Measurements from ENCODE around the gene CNDP1.
"Not testable (repeated sequence)": the region's sequence is repeated elsewhere in the genome, so short reads cannot be mapped to it uniquely, and the experiment has no call there.

Gene CNDP1

DNA sequence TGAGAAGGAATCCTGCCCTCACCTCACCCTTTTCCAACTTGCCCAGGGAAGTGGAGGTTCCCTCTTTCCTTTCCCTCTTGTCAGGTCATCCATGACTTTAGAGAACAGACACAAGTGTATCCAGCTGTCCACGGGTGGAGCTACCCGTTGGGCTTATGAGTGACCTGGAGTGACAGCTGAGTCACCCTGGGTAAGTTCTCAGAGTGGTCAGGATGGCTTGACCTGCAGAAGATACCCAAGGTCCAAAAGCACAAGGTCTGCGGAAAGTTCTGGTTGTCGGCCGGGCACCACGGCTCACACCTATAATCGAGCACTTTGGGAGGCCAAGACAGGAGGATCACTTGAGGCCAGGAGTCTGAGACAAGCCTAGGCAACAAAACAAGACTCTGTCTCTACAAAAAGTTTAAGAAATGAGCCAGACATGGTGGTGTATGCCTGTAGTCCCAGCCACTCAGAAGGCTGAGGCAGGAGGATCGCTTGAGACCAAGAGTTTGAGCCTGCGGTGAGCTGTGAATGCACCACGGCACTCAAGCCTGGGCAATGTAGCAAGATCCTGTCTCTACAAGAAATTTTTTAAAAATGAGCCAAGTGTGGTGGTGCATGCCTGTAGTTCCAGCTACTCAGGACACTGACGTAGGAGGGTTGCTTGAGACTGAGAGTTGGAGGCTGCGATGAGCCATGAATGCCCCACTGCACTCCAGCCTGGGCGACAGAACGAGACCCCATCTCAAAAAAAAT is 14.0 kb upstream of the CNDP1 start:
- FAIRE-seq (no peak), DNase-seq (ENCODE audit: low spot score) (no peak)

- DNase-seq (ENCODE audit: low spot score) (no peak), FAIRE-seq (no peak)
These were observed 13.1 kb upstream of the CNDP1 start for GRCh38 chr18:74521068-74521725.

DNA sequence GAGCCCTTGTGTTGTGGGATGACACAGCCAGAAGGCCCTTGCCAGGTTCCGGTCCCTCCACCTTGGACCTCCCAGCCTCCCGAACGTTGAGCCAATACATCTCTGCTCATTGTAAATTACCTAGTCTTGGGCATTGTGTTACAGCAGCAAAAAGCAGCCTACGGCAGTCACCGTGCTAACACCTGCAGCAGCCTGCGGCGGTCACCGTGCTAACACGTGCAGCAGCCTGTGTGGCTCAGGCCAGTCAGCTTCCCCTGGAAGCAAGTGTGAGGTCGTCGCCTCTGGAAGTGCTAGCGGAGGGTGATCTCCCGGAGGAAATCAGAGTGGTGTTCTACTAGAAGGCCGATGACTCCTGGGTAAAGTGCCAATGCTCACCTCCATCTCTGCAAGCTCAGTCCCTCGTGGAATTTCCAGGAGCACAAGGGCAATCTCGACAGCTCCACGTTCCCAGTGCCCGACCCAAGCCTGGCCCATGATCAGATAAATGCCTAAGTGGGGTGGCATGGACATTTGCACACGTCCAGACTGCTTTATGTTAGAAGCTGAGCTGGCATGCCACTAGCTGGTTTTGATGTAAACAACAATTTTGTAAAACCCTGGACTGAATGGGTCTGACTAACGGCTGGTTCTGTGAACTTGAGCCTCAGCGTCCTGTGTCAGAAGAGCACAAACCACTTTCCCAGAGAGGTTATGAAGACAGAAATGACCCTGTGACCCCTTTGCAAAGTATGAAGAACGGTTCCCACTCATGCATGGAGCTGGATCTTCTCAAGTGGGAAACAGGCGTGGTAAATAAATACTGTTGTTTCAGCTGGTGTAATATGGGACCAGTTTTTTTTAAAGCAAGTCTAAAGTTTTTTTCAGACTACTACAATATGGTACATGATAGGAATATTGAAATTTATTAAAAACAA is 11.4 kb upstream of the CNDP1 start:
- no peak for FAIRE-seq
- no peak for DNase-seq (ENCODE audit: low spot score)

- FAIRE-seq, result no peak
- DNase-seq (ENCODE audit: low spot score), result no peak
These were observed 10.2 kb upstream of the CNDP1 start for GRCh38 chr18:74524097-74524496.

DNA sequence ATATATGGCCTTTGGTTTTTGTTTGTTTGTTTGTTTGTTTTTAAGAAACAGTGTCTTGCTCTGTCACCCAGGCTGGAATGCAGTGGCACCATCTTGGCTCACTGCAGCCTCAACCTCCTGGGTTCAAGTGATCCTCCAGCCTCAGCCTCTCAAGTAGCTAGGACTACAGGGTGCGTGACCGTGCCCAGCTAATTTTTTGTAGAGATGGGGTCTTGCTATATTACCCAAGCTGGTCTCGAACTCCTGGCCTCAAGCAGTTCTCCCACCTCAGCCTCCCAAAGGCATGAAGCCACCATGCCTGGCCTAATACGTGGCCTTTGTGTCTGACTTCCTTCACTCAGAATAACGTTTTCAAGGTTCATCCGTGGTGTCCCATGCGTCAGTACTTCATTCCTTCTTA is 9.4 kb upstream of the CNDP1 start:
- DNase-seq (ENCODE audit: low spot score); FAIRE-seq: not testable (repeated sequence)

- FAIRE-seq (no peak), DNase-seq (ENCODE audit: low spot score) (no peak)
These were observed 8.6 kb upstream of the CNDP1 start for GRCh38 chr18:74525741-74526140.

GRCh38 chr18:74526488-74526887 is 7.8 kb upstream of the CNDP1 start:
- DNase-seq (ENCODE audit: low spot score), result no peak
- no peak for FAIRE-seq

DNA sequence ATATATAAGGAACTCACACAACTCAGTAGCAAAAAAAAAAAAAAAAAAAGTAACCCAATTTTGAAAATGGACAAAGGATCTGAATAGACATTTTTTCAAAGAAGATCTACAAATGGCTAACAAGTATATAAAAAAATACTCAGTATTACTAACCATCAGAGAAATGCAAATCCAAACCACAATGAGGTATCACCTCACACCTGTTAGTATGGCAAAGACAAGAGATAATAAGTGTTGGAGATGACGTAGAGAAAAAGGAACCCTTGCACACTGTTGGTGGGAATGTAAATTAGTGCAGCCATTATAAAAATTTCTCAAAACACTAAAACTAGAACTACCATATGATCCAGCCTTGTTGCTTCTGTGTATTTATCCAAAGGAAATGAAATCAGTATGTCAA is 5.8 kb upstream of the CNDP1 start:
- FAIRE-seq, result no peak
- DNase-seq (ENCODE audit: low spot score), result no peak

DNA sequence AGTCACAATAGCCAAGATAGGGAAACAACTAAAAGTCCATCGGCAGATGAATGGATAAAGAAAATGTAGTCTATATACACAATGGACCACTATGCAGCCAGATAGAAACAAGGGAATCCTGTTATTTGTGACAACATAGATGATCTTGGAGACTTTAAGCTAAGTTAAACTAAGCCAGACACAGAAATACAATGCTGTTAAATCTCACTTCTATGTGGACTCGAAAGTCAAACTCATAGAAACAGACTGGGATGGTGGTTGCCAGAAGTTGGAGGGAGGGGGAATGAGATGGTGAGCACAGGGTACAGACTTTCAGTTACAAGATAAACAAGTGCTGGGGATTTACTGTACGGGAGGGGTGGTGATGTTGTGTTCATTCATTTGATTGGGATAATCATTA is 5.4 kb upstream of the CNDP1 start:
- FAIRE-seq (no peak), DNase-seq (ENCODE audit: low spot score) (no peak)

DNA sequence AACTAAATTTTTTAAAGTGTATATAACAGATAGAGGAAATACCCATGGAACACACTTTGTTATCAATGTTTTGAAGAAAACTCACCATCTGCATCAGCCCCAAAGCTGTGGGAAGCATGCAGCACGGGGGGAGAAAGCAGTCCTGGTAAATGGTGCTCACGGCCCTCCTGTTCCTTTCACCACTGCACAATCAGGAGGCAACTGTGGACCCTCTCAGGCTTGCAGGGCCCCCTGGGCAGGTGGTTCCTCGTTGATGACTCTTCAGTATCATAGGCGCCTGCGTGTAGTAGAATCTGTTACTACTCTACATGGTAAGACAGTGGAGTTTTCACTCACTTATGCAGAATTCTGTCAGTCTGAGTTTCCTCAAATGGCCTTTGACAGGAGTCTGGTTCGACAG is 4.9 kb upstream of the CNDP1 start:
- DNase-seq (ENCODE audit: low spot score) (no peak), FAIRE-seq (no peak)

DNA sequence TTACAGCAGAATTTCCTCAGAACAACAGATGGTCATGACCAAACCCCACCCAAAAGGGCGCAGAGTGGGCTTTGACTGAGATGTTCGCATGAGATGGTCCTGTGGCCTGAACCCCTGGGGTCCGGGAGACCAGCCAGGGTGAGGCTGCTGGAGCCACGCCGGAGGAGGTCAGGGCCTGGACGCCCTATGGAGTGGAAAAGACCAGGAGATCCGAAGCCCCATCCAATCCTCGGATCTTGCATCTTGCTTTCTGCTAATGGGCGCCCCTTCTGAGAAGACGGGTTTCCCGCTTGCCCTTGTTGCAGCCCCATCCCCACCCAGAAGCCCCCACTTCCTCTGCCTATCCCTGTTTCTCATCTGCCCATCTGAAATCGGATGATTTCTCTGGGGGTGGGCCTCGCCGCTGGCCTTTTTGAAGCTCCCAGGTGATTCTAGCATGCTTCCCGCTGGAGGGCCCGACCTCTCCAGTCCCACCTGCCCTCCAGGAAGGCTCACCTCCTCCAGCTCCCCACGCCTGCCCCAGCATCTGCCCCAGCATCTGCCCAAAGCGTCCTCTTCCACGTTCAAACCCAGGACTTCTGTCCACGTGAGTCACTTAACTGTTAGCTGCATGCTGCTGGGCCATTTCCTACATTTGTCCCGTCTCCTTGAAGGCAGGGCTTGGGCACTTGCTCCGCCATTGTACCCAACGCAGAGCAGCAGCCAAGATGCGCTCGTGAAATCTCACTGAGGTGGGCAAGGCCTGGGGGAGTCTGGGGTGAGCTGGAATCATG is 4.3 kb upstream of the CNDP1 start:
- DNase-seq (ENCODE audit: low spot score) (no peak), FAIRE-seq (no peak)

- DNase-seq (ENCODE audit: low spot score) (no peak), FAIRE-seq (no peak)
These were observed 3.8 kb upstream of the CNDP1 start for GRCh38 chr18:74530584-74530862.

- DNase-seq (ENCODE audit: low spot score) (no peak), FAIRE-seq (no peak)
These were observed 3.3 kb upstream of the CNDP1 start for GRCh38 chr18:74531043-74531442.

DNA sequence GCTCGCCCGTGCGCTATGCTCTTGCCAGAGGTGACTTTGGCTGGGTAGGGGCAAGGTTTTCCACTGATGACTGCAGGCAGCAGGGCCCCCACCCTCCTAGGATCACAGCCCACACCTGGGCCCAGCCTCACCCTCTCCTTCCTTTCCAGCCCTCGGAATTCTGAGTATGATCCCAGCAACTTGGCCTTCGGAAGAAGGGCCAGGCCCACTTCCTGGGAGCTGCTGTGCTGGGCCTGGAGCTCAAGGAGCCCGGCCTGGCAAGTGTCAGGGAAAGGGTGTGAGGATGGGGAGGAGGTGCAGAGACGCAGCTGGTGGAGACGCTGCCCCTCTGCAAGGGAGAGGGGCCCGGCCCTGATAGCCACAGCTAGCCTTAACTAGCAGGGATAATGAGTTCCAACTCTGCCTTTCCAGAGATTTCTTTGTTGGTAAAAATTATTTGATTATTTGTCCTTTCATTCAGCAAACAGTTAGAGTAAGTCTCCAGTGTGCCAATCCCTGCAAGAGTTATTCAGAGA is 1.7 kb upstream of the CNDP1 start:
- DNase-seq (ENCODE audit: low spot score) (no peak), FAIRE-seq (no peak)

DNA sequence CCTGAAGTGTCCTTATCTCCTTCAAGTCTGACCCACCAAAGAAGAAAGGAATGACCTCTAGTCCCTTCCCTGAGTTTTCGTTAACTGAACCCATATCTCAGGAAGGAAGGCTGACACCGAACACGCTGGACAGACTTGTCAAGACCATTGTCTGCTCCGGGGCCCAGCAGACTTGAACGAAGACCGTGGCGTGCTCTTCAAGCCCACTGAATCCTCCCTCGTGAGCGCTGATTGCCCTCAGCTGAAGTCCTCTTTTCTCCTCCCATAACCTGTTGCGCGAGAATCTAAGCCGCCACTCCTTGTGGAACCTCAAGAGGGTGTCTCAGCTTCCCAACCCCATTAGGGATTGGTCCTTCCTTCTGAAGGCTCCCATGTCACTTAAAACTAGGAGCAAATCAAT is 634 bp upstream of the CNDP1 start:
- FAIRE-seq, result no peak
- no peak for DNase-seq (ENCODE audit: low spot score)

DNA sequence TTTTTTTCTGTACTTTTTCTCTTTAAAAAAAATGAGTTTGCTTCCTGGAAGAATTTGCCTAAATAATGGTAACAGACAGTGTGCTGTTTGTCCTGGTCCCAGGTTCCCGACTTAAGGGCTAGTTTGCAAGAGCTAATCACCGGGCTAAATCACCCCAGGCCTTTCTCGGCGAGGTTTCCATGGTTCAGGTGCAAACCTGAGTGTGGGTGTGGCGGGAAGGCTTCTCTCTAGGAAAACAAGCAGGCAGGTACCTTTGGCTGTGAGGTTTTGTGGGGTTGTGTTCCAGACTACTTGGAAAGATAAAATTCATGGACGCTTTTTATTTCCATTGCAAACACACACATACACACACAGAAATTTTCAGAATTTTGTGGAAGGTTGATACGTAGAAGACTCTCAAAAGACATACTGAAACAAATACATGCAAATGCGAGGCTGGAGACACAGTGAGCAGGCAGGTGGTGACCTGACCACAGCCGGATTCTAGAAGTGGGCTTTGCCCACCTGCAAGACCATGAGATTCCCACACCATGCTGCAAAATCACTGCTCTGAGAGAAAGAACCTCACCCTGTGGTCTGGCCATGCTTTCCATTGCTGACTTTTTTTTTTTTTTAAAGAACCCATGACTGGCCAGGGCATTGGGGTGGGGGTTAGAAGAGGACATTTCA is 815 bp downstream of the CNDP1 start:
- FAIRE-seq, result no peak

GRCh38 chr18:74539289-74539688 is 5.0 kb downstream of the CNDP1 start:
- no peak for DNase-seq (ENCODE audit: low spot score)
- FAIRE-seq, result no peak

More for the DNA sequence above, 815 bp downstream of the CNDP1 start:
- DNase-seq (ENCODE audit: low spot score), result no peak

DNA sequence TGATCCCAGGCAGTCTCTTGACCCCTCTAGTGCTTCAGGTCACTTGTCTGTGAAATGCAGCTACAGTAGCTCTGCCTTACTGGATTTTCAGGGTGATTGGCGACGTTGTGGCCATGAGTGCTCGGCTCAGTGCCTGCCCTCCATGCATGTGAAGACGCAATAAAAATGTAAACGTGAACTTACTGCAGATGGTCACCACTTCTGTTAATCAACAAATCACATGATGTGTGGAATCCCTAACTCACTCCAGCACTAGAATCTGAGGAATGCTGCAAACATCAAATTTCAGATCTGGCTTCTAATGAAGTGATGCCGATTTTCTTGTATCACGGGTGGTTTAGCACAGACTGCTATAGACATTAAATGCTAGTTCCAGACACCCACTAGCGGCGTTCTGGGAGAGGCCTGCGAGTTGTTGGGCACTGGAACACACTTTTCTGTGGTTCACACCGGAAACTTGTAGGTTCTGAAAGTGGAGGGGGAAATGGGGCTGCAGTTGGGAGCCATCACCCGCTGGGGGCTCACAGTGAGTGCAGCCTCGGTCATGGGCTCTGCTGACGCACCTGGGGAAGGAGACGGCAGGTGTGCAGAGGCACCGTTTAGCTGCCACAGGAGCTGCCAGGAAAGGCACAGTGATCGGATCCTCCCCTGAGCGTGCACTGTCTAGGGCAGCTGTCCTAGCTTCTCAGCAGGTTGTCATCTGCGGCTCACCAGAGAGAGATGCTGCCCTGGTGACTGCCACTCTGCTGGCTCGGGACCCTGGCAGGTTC is 6.5 kb downstream of the CNDP1 start:
- DNase-seq (ENCODE audit: low spot score), result no peak
- FAIRE-seq, result no peak

GRCh38 chr18:74541703-74542555 is 7.6 kb downstream of the CNDP1 start:
- FAIRE-seq (no peak), DNase-seq (ENCODE audit: low spot score) (no peak)
